KMS-11 (cell line): ENCODE measurements around the gene SPINK5.

Experiments
- H2AFZ ChIP-seq: fragments of 200-600 bp; sonication (generic); 2 replicates; pipeline ENCODE4 v1.6.1; 2016; ENCODE audit warnings: antibody characterized with exemption, mixed run types, low read depth
- H3K27ac ChIP-seq: fragments of 200-600 bp; sonication (generic); 2 replicates; pipeline ENCODE4 v1.6.1; 2016; ENCODE audit warnings: mild to moderate bottlenecking, mixed run types
- H3K27me3 ChIP-seq: fragments of 200-600 bp; sonication (generic); 2 replicates; pipeline ENCODE4 v1.6.1; 2017; ENCODE audit warnings: mild to moderate bottlenecking, low read depth, mixed run types, moderate library complexity; ENCODE audit not compliant: insufficient read depth
- H3K36me3 ChIP-seq: fragments of 200-600 bp; sonication (generic); 2 replicates; pipeline ENCODE4 v1.6.1; 2017; ENCODE audit warnings: mild to moderate bottlenecking, mixed run types; ENCODE audit not compliant: insufficient read depth
- H3K4me1 ChIP-seq: fragments of 200-600 bp; sonication (generic); 2 replicates; pipeline ENCODE4 v1.6.1; 2016; ENCODE audit warnings: mild to moderate bottlenecking, low read depth, mixed run types; ENCODE audit not compliant: poor library complexity, severe bottlenecking
- H3K4me2 ChIP-seq: fragments of 200-600 bp; sonication (generic); 2 replicates; pipeline ENCODE4 v1.7.0; 2016; ENCODE audit warnings: mild to moderate bottlenecking, mixed run types
- H3K4me3 ChIP-seq: fragments of 200-600 bp; sonication (generic); IDR thresholded peaks from 2 replicates; pipeline ENCODE4 v1.6.1; 2017; ENCODE audit warnings: low read depth, low read length, mixed read lengths; ENCODE audit not compliant: insufficient read depth
- H3K79me2 ChIP-seq: fragments of 200-600 bp; sonication (generic); 2 replicates; pipeline ENCODE4 v1.6.1; 2016; ENCODE audit warnings: low read depth, mixed run types; ENCODE audit not compliant: insufficient read depth
- H3K9ac ChIP-seq: fragments of 200-600 bp; sonication (generic); 2 replicates; pipeline ENCODE4 v1.6.1; 2016; ENCODE audit warnings: mild to moderate bottlenecking, mixed run types
- H4K20me1 ChIP-seq: fragments of 200-600 bp; sonication (generic); 2 replicates; pipeline ENCODE4 v1.6.1; 2016; ENCODE audit warnings: mild to moderate bottlenecking, mixed run types; ENCODE audit not compliant: insufficient read depth
- TF ChIP-seq, protein P1 (sequence below): fragments of 200-600 bp; sonication (generic); conservative IDR thresholded peaks from 2 replicates; pipeline ENCODE4 v1.6.1; 2017; ENCODE audit warnings: low read depth, mild to moderate bottlenecking, antibody characterized with exemption, low read length, moderate library complexity, mixed read lengths

SPINK5 gene

DNA sequence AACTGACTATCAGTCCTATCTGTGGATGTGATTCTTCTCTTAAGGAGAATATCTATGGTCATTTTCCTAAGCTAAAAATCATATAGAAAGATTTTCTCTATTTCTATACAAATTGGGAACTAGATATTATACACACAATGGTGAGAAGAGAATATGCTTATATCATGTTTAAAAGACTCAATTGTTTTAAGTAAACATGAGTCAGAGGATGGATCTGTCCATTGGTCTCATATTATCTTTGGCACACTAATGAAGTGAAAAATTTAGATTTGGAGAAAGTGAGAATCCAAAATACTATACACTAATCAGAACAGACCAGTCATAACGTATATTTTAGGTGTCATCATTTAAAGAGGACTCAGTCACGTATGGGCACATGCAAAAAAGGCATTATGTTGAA is 88.1 kb downstream of the SPINK5 start:
- H3K79me2 ChIP-seq: no peaks in the 10 kb centered on the region
- no peak overlapping the region for H3K27ac ChIP-seq
- H3K9ac ChIP-seq: no peak overlapping the region
- no peak overlapping the region for H3K4me3 ChIP-seq
- H3K27me3 ChIP-seq: no peaks in the 10 kb centered on the region
- no peak overlapping the region for H3K4me2 ChIP-seq
- no peak overlapping the region for H2AFZ ChIP-seq
- TF ChIP-seq, protein P1, sequence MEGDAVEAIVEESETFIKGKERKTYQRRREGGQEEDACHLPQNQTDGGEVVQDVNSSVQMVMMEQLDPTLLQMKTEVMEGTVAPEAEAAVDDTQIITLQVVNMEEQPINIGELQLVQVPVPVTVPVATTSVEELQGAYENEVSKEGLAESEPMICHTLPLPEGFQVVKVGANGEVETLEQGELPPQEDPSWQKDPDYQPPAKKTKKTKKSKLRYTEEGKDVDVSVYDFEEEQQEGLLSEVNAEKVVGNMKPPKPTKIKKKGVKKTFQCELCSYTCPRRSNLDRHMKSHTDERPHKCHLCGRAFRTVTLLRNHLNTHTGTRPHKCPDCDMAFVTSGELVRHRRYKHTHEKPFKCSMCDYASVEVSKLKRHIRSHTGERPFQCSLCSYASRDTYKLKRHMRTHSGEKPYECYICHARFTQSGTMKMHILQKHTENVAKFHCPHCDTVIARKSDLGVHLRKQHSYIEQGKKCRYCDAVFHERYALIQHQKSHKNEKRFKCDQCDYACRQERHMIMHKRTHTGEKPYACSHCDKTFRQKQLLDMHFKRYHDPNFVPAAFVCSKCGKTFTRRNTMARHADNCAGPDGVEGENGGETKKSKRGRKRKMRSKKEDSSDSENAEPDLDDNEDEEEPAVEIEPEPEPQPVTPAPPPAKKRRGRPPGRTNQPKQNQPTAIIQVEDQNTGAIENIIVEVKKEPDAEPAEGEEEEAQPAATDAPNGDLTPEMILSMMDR: no peak
- no peaks in the 10 kb centered on the region for H3K4me1 ChIP-seq
- H4K20me1 ChIP-seq: no peaks in the 10 kb centered on the region
- no peaks in the 10 kb centered on the region for H3K36me3 ChIP-seq

DNA sequence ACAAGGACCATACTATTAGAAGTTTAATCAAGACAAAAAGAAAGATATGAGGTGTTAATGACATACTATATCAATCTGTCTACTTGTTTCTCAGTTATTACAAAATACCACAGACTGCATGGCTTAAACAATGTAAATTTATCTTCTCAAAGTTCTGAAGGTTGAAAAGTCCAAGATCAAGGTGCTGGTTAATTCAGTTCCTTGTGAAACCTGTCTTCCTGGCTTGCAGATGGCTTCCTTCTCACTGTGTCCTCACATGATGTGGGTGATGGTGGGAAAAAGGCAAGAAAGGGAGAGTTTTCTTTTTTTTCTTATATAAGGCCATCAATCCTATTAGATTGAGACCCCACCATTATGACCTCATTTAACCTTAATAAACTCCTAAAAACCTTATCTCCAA is 89.0 kb downstream of the SPINK5 start:
- H4K20me1 ChIP-seq: no peaks in the 10 kb centered on the region
- no peaks in the 10 kb centered on the region for H3K36me3 ChIP-seq
- no peak overlapping the region for H3K4me2 ChIP-seq
- TF ChIP-seq, protein P1: no peak
- H3K4me3 ChIP-seq: no peak overlapping the region
- H2AFZ ChIP-seq: no peak overlapping the region
- no peaks in the 10 kb centered on the region for H3K79me2 ChIP-seq
- no peak overlapping the region for H3K27ac ChIP-seq
- no peak overlapping the region for H3K9ac ChIP-seq
- H3K4me1 ChIP-seq: no peaks in the 10 kb centered on the region
- no peaks in the 10 kb centered on the region for H3K27me3 ChIP-seq

DNA sequence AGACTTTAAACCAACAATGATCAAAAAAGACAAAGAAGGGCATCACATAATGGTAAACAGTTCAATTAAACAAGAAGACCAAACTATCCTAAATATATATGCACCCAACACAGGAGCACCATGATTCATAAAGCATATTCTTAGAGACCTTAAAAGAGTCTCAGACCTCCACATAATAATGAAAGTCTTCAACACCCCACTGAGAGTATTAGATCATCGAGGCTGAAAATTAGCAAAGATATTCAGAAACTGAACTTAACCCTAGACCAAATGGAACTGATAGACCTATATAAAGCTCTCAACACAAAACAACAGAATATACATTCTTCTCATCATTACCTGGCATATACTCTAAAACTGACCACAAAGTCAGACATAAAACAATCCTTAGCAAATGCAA is 92.8 kb downstream of the SPINK5 start:
- no peak overlapping the region for H3K27ac ChIP-seq
- no peak overlapping the region for H3K4me3 ChIP-seq
- TF ChIP-seq, protein P1: no peak
- no peak overlapping the region for H3K4me2 ChIP-seq
- no peak overlapping the region for H3K9ac ChIP-seq
- no peak overlapping the region for H2AFZ ChIP-seq
- H4K20me1 ChIP-seq: no peaks in the 10 kb centered on the region
- H3K79me2 ChIP-seq: no peaks in the 10 kb centered on the region
- H3K36me3 ChIP-seq: no peaks in the 10 kb centered on the region
- H3K4me1 ChIP-seq: no peaks in the 10 kb centered on the region
- no peaks in the 10 kb centered on the region for H3K27me3 ChIP-seq

DNA sequence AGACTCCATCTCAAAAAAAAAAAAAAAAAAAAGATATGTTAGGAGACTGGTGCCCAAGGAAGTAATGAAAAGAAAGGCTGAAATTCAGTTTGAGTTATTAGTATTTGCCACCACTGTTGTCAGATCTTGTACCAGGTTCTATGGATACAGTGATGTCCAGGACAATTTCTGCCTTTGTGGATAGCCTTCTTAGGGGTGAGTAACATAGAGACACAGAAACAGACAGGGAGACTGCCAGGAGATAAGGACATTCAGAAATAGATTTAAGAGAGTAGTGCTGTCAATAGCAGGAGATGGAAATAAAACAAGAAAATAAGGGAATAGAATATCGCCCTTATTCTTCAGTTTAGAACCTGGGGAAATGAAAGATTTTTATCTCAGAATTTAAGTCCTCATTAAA is 98.3 kb downstream of the SPINK5 start:
- H3K36me3 ChIP-seq: no peaks in the 10 kb centered on the region
- H3K9ac ChIP-seq: no peak overlapping the region
- TF ChIP-seq, protein P1: no peak
- no peaks in the 10 kb centered on the region for H3K27me3 ChIP-seq
- no peaks in the 10 kb centered on the region for H4K20me1 ChIP-seq
- no peak overlapping the region for H3K4me3 ChIP-seq
- H3K4me2 ChIP-seq: no peak overlapping the region
- no peak overlapping the region for H3K27ac ChIP-seq
- H3K79me2 ChIP-seq: no peaks in the 10 kb centered on the region
- H3K4me1 ChIP-seq: no peaks in the 10 kb centered on the region
- no peak overlapping the region for H2AFZ ChIP-seq

DNA sequence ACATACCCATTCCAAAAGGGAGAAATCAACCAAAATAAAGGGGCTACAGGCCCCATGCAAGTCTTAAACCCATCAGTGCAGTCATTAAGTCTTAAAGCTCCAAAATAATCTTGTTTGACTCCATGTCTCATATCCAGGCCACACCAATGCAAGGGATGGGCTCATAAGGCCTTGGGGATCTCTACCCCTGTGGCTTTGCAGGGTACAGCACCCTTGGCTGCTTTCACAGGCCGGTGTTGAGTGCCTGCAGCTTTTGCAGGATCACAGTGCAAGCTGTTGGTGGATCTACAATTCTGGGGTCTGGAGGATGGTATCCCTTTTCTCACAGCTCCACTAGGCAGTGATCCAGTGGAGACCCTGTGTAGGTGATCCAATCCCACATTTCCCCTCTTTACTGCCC is 99.6 kb downstream of the SPINK5 start:
- no peaks in the 10 kb centered on the region for H3K4me1 ChIP-seq
- no peaks in the 10 kb centered on the region for H3K36me3 ChIP-seq
- TF ChIP-seq, protein P1: no peak
- no peak overlapping the region for H3K27ac ChIP-seq
- no peaks in the 10 kb centered on the region for H4K20me1 ChIP-seq
- no peaks in the 10 kb centered on the region for H3K79me2 ChIP-seq
- no peaks in the 10 kb centered on the region for H3K27me3 ChIP-seq
- H2AFZ ChIP-seq: no peak overlapping the region
- no peak overlapping the region for H3K9ac ChIP-seq
- no peak overlapping the region for H3K4me2 ChIP-seq
- no peak overlapping the region for H3K4me3 ChIP-seq
